Right ventricle myocardium inferior (tissue), 1 donor: Measurements from ENCODE around the gene TMEM17. TPM values are rescaled to one million over a fixed set of nuclear protein-coding genes. Genes with fewer than 3 reads are reported as not detected.

Experiments used
- ATAC-seq: fragments of 200-7000 bp; cut with Tn5 transposase; one replicate; pipeline ENCODE4 v1.9.1; 2020; ENCODE audit warnings: mild to moderate bottlenecking, moderate library complexity
- DNase-seq: peaks from one replicate; pipeline ENCODE4 v3.0.0; 2021; ENCODE audit errors: missing footprints
- intact Hi-C: fragments of 100-400 bp; cut with DNase I; formaldehyde crosslinking; loops from one replicate; pipeline ENCODE4 v1.11.0; 2022
- total RNA-seq: library from RNA; stranded (reverse); fragmentation: NEBNext Ultra II Directional; extraction: Animal tissue kit (Norgen Biotek cat#: 25700); gene quantifications from one replicate; pipeline ENCODE4 v1.2.1, GENCODE V29; 2021
- donor health status: DM: no; HTN: yes; CAD: no; lungs with severe emphysema.

The TMEM17 gene
- total RNA-seq, 1 donor from 2014 or later, result 1.3 TPM

DNA sequence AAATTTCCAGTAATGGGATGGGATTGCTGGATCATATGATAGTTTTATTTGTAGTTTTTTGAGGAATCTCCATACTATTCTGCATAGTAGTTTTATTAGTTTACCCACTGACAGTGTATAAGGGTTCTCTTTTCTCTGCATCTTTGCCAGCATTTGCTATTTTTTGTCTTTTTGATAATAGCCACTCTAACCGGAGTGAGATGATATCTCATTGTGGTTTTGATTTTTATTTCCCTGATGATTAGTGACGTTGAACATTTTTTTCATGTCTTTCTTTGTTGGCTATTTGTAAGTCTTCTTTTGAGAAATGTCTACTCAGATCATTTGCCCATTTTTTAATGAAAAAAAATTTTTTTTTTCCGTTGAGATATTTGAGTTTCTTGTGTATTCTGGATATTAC lies 26.1 kb downstream of the TMEM17 start:
- DNase-seq (no peak), ATAC-seq (no peak)
- intact Hi-C loops, result no loop called here

DNA sequence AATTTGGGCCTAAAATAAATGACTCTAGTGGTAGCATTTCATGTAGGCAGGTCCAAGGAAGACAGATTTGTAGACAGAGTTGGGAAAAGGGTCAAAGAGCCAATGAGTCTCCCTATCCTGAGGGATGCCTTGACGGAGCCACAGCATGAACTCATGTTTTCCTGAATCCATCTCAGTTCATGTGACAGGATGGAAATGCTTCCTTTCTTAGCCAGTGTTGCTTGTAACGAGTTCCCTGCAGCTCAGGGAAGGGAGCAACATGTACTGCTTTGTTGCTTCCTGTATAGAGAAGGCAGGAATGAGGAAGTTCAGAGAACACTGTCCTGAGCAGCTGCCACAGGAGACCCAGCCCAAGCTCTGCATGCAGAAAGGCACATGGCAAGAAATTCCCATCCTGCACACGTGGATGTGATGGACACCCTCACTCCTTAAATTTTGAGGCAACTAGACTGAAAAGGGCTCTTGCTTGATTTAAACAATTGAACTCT lies 27.9 kb downstream of the TMEM17 start:
- peak; percentile 60 for ATAC-seq
- intact Hi-C loops, result no loop called here
- DNase-seq, result no peak

DNA sequence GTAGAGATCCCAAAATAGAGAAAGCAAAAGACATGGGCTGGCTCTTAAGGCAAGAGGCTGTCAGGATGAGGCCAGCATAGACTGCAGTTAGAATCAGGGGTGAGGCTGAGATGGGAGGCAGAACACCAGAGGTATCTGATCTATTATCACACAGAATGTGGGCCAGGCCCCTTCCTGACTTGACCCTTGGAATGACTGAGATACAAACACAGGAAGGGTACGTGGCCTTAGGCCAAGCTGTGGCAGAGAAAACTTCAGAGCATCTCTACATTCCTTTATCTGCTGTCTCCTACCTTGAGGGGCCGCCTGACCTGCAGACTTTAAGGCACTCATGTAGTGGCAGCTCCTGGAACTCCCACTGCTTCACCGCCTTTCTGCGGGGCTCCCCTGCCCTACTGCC lies 28.4 kb downstream of the TMEM17 start:
- DNase-seq, result no peak
- intact Hi-C loops, result no loop called here
- ATAC-seq, result no peak

DNA sequence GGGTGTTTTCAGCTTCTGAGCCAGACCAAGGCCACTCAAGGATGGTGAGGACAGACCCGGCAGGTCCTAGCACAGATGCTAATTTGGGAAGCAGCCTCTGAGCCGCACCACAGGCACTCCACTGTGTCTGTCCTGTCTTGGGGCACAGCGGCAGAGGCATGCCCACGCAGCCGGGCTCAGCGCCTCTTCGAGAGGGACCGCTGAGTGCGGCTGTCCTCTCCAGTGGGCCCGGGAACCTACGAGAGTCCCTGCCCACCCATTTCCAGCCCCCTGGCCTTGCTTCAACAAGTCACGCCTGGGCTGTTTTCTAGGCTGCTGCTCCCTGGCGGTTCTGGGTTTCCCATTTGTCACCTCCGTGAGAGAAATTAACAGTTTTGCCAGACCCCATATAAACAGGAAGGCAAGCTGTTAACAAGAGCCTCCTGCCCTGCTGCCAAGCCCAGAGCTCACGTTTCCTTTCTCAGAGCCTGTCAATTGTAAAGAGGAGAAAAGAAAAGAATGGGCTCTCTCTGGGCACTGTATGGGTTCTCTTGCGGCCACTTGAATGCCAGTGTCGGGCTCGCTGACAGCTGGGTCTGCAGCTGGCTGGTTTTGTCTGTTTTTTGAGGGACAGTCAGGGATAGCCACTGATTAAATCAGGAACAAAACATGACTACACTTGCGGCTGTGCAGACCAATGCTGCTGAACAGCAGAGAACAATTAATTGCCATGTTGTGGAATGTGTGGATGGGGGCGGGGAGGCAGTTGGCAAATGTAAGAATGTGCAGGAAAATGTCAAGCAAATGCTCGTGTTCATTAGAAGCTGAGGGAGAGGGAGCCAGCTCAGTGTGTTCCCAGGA lies 30.6 kb downstream of the TMEM17 start:
- ATAC-seq (peak; percentile 14), DNase-seq (no peak)
- intact Hi-C loops, result no loop called here

DNA sequence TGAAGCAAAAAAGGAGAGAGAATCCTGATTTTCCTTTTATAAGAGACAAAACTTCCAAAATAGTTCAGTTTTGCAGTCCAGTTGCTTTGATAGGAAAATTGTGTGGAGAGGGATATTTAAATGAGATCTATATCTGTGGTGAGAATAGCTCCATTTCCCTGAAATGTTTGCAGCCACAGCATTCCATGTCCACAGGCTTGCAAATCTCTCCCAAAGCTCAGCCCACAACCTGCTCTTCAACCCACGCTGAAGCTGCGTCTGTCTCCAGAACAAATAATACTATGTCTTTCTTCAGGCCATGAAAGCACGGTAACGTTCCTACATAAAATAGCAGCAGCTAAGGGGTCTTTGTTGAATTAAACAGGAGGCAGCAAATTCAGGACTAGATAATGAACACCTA lies 31.8 kb downstream of the TMEM17 start:
- intact Hi-C loops, result no loop called here
- no peak for ATAC-seq
- no peak for DNase-seq

DNA sequence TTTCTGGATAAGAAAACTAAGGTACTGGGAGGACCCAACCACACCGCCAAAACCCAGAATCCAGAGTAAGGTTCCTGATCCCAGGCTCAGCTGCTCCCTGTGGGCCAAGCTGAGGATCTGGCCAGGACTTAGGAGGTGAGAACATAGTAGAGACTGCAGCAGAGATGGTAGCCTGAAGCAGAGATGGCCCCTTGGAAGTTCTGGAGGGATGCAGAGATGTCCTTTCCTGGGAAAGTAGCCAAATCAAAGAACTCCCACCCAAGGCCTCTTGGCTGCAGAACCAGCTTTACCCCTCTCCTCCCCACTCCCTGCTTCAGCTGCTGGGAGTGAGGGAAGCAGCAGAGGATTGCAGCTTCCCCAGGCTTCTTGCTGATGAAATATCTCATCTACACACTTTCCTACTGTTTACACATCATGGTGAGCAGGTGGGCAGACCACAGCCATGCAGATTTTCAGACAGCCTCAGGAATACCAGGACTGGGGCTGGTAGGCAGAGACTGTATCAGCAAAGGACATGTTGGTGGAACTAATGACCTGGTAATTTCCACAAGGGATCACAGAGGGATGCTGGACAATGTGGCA lies 32.7 kb downstream of the TMEM17 start:
- DNase-seq (no peak), ATAC-seq (no peak)
- intact Hi-C loops, result no loop called here

DNA sequence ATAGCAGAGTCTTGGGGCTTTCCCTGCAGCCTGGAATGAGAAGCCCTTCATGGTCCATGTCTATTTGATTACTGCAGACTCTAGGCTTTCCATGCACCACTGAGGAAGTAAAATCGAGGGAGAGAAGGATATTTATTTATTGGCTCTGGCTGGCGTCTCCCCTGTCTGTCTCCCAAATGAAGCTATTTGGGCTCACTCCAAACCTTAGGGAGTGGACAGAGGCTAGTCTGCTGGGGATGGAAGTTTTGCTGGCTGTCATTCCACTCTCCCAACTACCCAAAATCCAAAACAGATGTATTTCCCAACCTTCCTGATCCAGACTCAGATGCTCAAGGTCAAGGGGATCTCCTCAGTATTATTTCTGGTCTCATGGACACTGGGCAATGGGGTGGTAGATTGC lies 33.7 kb downstream of the TMEM17 start:
- intact Hi-C loops, result no loop called here
- DNase-seq (no peak), ATAC-seq (peak; percentile 37)

DNA sequence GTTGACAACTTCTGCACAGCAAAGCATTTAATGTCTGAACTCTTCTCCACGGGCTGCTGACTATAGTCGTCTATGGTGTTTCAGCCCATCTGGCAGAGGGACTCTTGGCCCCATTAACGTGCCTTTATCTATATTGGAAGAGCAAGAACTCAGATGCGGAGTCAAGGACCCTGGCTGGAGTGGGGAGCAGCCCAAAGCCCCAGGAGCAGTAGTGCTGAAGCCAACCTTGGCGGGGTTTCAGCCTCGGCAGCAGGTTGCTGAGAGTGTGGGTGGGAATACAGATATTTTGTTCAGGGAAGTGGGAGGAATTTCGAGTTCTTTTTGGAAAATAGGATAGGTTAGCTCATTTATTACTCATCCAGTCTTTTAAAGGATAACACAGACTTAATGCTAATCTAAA lies 34.2 kb downstream of the TMEM17 start:
- ATAC-seq (peak; percentile 79), DNase-seq (peak; percentile 85)
- intact Hi-C loops, result no loop called here

DNA sequence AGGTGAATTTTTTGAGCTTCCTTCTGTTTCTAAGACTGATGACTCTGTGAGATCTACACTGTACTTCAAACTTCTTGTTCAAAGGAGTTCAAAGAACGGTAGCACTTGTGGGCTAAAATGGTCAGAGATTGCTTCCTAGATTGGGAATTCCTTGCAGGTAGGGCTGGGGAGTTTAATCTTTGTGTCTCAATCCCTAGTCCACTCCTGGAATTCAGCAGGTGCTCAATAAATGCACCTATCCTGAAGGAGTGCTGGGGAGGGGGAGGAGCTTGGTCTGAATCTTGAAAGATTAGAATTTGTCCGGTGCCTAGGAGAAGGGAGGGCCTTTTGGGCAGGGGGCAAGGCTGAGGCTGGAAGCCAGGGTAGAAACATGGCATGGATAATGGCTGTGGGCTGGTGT lies 34.6 kb downstream of the TMEM17 start:
- DNase-seq (no peak), ATAC-seq (no peak)
- intact Hi-C loops, result no loop called here

DNA sequence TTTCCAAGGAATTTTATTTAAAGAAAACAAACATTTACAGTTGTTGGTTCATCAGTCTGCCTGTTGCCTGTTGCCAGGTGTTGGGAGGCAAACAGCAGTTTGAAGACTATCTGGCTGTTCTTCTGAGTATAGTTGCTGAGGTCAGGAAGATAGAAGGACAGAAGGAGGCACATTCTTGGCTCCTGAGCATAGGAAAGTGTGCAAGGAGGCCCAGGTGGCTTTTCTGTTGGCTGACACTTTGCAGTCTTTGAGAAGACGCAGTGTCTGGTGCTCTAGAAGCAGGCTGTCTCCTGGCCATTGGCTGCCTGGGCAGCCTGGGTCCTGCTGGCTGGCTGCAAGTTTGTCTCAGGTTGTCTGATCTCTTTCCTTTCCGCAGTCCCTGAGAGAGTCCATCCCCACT lies 36.4 kb downstream of the TMEM17 start:
- ATAC-seq (no peak), DNase-seq (no peak)
- intact Hi-C loops, result no loop called here

DNA sequence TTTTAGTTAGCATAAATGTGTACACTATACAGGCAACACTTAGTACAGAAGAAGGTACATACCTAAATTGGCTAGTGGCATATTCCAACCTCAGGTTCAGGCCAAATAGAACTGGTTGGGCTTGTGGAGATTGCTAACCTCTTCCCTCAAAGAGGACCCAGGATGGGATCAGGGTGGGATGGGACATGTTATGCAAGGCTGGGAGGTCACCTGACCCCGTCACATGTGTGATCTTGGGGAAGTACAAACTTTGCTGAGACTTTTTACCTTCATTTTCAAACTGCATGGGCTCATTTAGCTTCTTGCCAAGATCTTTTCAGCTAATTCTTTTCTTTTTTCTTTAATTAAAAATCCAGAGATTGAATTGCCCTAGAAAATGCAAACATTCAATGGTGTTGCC lies 36.9 kb downstream of the TMEM17 start:
- intact Hi-C loops, result no loop called here
- ATAC-seq, result no peak
- no peak for DNase-seq

DNA sequence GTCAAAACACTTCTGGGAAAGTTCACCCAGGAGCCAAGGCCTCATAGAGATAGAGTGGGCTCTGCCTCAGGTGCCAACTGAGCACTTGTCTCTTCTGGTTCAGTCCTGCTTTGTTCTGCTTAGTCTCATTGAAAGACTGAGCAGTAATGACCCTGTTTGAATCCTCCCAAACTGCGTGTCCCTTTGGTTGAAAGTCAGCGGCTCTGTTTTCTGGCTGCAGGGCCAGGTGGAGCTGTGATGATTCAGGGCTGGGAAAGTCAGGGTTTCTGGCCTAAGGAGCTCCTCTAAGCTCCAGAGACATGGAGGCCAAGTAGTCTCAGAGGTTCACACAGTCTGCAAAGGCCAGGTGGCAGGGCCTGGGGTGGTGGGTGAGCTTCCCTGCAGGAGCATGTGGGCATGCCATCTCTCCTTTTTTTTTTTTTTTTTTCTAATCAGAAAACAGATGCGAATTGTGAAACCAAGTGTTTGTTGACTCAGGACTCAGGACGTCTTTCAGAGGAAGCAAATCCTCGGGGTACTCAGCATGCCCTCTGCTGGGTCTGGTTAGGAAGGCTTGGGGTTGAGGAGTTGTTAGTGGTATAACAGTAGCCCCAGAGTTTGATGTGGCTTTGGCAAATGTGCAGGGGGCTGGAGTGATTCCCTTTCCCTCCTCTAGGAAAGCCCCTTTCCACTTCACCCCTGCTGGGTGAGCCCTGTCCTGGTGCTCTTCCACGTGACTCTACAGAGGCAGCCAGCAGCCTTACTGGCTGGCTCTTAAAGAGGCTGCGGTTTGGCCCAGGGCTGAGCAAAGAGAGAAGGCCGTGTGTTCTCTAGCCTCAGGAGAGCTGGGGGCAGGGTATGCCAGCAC lies 38.3 kb downstream of the TMEM17 start:
- ATAC-seq (peak; percentile 61), DNase-seq (peak; percentile 74)
- intact Hi-C loops, result no loop called here

DNA sequence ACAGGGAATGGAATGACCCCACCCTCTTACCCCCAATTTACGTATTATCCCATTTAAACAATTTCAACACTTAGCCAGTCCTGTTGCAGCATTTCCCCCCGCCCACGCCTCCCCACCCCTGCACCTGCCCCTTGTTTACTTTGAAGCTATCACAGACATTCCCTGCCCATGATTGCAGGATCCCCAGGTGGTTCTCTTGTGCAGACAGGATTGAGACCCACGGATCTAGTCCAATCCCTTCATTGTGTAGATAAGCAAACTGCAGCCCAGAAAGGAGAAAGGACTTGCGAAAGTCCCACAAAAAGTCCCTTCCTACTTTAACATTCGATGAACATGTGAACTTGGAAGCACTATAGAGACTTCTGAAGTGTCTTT lies 38.9 kb downstream of the TMEM17 start:
- ATAC-seq (peak; percentile 2), DNase-seq (no peak)
- intact Hi-C loops, result no loop called here

DNA sequence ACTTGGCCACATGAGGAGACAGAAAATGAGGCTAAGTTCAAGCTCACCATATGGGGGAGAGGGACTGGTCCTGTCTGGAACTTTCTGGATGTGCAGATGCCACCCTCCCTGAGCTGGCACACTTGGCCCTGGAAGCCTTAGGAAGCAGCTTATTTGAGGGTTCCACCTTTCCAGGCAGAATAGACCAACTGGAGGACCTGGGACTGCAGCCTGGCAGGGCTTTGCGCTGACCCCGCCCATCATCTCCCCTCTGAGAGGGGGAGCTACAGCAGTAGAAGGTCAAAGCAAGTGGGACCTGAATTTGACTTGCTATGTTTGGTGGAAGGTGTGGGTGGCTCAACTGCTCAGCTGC lies 39.5 kb downstream of the TMEM17 start:
- DNase-seq (no peak), ATAC-seq (no peak)
- intact Hi-C loops, result no loop called here

DNA sequence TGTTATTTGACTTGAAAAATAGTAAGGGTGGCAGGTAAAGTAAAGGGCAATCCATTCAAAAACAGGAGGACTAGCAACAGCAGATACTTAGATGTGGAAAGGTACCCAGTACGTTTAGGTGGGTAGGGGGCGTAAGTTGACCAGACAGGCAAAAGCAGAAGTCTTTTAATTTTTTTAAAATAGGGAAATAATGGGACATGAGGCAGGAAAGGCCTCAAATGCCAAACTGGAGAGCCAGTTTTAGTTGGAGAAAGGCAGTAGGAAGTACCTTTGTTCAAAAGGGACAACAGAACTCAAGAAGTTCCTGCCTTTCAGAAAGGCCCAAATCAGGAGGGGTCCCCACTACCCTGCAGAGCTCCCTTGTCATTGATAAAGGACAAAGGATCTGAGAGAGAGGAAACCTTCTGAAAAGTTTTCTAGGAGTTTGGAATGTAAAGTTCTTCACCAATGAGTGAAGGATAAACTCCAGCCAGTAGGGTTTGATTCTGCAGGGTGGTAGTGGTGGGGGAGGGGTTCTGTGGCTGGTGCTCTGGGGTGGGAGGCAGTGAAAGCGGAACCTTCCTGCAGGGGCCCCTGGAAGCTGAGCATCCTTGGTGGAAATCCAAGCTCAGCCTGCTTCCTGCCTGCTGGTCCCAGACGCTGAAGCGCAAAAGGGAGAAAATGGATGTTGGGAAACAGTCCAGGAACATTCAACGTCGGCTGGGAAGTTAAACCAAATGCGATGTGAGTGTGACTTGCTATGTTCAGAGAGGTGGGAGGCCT lies 40.1 kb downstream of the TMEM17 start:
- intact Hi-C loops, result no loop called here
- DNase-seq (no peak), ATAC-seq (no peak)

DNA sequence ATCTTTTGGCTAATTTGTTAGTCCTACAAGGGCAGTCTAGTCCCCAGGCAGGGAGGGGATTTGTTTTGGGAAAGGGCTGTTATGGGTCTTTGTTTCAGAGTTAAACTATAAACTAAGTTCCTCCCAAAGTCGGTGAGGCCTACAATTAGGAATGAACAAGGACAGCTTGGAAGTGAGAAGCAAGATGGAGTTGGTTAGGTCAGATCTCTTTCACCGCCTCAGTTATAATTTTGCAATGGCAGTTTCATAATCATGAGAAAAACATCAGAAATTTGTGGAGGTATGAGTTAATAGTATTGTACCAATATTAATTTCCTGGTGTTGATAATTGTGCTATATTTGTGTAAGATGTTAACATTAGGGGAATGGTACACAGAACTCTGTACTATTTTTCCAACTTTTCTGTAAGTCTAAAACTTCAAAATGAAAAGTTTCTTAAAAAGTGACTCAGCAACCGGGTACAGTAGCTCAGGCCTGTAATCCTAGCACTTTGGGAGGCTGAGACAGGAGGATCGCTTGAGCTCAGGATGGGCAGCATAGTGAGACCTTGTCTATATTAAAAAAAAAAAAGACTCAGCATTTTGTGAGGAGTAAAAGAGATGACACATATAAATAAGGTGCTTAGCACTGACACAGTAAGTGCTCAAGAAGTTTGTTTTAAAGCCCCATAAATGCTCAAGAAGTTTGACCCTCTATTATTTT lies 40.8 kb downstream of the TMEM17 start:
- intact Hi-C loops, result no loop called here
- ATAC-seq (no peak), DNase-seq (no peak)

DNA sequence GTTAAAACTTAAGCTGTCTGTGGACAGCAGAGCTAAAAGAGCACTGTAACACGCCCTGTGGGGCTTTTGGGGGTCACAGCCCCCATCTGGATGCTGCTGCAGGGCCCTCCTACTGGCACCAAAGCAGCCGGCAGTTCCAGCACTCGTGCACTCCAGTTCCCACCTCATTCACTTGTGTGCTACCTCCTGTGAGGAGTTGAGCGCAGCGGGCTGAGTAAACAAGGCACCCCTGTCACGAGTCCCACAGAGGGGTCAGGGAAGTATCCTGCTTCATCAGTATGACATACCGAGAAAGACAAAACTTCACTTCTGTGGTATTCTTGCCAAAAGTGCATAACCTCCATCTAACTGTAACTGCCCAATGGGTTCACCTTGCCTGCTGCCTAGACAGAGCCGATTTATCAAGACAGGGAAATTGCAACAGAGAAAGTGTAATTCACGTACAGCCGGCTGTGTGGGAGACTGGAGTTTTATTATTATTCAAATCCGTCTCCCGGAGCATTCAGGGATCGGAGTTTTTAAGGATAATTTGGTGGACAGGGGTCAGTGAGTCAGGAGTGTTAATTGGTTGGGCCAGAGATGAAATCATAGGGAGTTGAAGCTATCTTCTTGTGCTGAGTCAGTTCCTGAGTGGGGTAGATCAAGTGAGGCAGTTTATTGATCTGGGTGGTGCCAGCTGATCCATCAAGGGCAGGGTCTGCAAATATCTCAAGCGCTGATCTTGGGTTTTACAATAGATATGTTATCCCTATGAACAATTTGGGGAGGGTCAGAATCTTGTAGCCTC lies 41.6 kb downstream of the TMEM17 start:
- DNase-seq, result no peak
- intact Hi-C loops, result loop anchor here (5.0 kb wide), 1 partner anchor 43 kb away; the partner anchor contains the start of gene TMEM17

DNA sequence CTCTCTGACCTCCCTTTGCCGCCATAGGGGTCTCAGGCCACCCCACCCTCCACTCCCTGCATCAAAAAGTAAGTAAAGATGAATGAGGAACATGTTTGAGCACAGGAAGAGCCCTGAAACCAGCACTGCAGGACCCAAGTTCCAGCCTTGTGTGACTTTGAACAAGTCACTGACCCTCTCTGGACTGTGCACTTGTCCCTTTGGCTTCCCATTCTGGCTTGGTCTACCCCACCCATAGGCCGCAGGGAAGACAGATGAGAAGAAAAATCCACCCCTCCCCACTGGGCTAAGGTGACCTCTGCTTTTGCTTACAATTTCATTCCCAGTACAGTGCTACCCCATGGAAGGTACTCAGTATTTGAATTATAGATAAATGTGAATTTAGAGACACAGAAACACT lies 43.8 kb downstream of the TMEM17 start:
- no peak for DNase-seq
- intact Hi-C loops, result loop anchor here (5.0 kb wide), 1 partner anchor 45 kb away; the partner anchor contains the start of gene TMEM17
- ATAC-seq, result no peak

More for the DNA sequence above, 41.6 kb downstream of the TMEM17 start:
- ATAC-seq, result no peak
